Measurements from ENCODE around the gene PCBP3.

DNA sequence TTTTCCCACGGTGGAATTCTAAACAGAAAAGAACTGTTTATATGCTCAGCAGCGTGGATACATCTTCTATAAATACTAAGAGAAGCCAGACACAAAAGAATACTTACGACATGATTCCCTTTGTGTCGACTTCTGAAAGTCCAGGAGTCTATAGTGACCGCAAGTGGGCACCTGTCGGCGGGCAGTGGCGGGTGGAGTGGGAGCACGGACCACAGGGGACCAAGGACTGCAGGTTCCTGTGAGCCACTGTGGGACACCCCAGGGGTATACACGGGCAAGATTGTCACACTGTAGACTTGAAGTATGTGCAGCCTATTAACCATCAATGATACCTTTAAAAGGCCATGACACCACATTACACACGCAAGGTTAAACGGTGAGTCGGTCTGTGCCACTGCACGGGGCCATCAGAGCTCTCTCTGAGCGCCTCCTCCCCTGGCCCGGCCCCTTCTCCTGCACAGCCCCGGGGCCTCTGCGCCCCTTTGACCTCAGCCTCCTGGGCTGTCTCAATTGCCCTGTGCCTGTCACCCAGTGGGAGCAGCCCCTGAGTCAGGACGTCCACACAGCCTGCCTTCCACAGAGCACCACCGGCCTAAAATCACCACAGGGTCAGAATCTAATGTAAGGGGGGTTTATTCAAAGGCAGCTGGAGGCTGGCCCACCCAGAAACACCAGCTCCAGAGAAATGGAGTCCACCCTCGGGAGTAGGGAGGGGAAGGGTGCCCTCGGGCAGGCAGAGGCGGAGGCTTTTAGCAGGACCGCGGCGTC is 248.0 kb downstream of the PCBP3 start:
- TF ChIP-seq ZNF274 (IDR thresholded peaks at IDR 0.05; ENCODE audit: low read depth, low read length) (no peak), SUZ12 (IDR thresholded peaks at IDR 0.05; ENCODE audit: extremely low read depth, insufficient read depth, insufficient read length) (no peak), YY1 (IDR thresholded peaks at IDR 0.05; ENCODE audit: insufficient read depth, insufficient read length) (no peak)
